IPS-18a (cell line): Measurements from ENCODE around the gene ZNF580.

ENCODE experiments used
- H3K27ac ChIP-seq: one replicate; pipeline ENCODE4 v1.5.1; 2013; ENCODE audit warnings: low read length
- H3K27me3 ChIP-seq: one replicate; pipeline ENCODE4 v1.6.1; 2013; ENCODE audit warnings: mild to moderate bottlenecking, low read length; ENCODE audit not compliant: control insufficient read depth, insufficient read depth
- H3K36me3 ChIP-seq: one replicate; pipeline ENCODE4 v1.6.1; 2013; ENCODE audit warnings: low read depth, low read length; ENCODE audit not compliant: control insufficient read depth
- H3K4me1 ChIP-seq: one replicate; pipeline ENCODE4 v1.6.1; 2013; ENCODE audit warnings: low read depth, low read length; ENCODE audit not compliant: control insufficient read depth
- H3K4me3 ChIP-seq: one replicate; pipeline ENCODE4 v1.5.1; 2013; ENCODE audit warnings: low read length
- H3K9ac ChIP-seq: one replicate; pipeline ENCODE4 v1.6.1; 2013; ENCODE audit warnings: mild to moderate bottlenecking, low read length, moderate library complexity
- H3K9me3 ChIP-seq: one replicate; pipeline ENCODE4 v1.6.1; 2013; ENCODE audit warnings: low read depth, low read length; ENCODE audit not compliant: control insufficient read depth

ZNF580 gene

DNA sequence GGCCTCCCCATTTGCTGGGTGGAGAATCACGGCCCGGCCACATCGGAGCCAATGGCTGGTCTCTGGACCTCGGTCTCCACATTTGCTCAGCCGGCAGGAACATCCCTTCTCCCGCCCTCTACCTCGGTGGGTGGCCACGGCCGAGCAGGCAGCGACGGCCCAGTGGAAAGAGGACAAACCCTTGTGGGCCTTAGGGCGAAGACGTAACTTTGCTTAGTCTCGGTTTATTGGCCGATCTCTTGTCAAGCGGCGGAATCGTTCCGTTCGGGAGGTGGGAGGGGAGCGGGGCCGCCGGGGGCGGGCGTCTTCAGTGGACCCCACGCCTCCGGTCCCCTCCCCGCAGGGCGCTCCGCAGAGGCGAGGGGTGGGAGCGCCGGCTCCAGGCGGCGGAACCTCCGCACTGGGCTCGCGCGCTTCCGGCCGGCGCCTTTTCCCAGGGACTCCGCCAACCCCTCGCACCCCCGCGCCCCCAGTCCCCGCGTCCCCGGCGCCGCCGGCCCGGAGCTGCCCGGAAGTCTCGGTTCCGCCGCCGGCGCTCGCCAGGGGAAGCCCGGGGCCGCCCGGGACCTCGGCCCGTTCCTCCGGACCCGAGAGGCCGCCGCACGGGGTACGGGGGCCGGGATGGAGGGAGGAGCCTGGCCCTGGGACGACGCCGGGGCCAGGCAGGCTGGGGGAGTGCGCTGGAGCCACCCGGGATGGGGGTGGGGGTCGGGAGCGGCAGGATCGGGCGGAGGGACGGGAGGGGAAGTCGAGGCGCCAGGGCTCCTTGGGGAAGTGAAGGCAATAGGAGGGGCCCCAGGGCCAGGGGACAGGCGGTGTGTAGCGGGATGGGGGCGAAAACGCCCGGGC, at the start of gene ZNF580:
TSS of gene ZNF580 (plus strand) at position 426 of the 849 bp plus-strand sequence. CDS start 1,507 bp downstream, outside the sequence.
- peaks cover 7% of the 10 kb centered on the region for H3K4me1 ChIP-seq

GRCh38 chr19:55591555-55591954, 49.2 kb upstream of the ZNF580 start:
- H3K9me3 ChIP-seq: no peaks in the 10 kb centered on the region
- H3K4me3 ChIP-seq: no peak overlapping the region
- H3K9ac ChIP-seq: no peak overlapping the region
- no peak overlapping the region for H3K27ac ChIP-seq
- H3K27me3 ChIP-seq: no peaks in the 10 kb centered on the region
- H3K4me1 ChIP-seq: peaks cover 8% of the 10 kb centered on the region
- H3K36me3 ChIP-seq: peaks cover 23% of the 10 kb centered on the region

More for the DNA sequence above, at the start of gene ZNF580:
- Histone ChIP-seq H3K27me3 (no peaks in the 10 kb centered on the region), H3K36me3 (peaks cover 13% of the 10 kb centered on the region), H3K9ac (peak within 1 kb of the TSS; percentile 92), H3K27ac (peak within 1 kb of the TSS; percentile 57), H3K9me3 (no peaks in the 10 kb centered on the region), H3K4me3 (peak within 1 kb of the TSS; percentile 88)

- Histone ChIP-seq H3K27ac (no peak overlapping the region), H3K9me3 (no peaks in the 10 kb centered on the region), H3K36me3 (peaks cover 23% of the 10 kb centered on the region), H3K4me1 (peaks cover 8% of the 10 kb centered on the region), H3K9ac (no peak overlapping the region), H3K4me3 (no peak overlapping the region), H3K27me3 (no peaks in the 10 kb centered on the region)
These were observed 48.3 kb upstream of the ZNF580 start for GRCh38 chr19:55592391-55593090.

DNA sequence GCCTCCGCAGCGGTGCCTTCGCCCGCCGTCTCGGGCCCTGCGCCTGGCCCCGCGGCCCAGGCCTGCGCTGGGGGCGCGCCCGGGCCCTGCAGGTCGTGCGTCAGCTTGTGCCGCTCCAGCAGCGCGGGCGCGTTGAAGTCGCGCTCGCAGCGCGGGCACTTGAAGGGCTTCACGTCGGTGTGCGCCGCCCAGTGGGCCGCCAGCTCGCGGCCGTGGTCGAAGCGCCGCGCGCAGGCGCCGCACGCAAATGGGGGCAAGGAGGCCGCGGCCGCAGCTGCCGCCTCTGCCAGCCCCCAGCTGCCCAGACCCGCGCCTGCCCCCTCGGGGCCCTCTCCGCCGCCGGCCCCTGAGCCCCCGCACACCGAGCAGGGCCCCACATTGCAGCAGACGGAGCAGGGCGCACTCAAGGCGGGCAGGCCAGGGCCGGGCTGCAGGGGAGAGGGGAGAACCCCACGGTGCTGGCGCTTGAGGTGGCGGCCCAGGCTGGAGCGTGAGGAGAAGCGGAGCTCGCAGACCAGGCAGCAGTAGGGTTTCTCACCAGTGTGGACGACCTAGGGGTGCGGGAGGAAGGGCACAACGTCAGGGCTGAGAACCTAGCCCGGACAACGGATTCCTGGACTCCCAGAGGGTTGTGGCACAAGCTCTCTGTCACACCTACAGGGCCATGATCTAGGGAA, 47.6 kb upstream of the ZNF580 start:
- H3K9ac ChIP-seq: no peak overlapping the region
- H3K27me3 ChIP-seq: no peaks in the 10 kb centered on the region
- H3K36me3 ChIP-seq: peaks cover 23% of the 10 kb centered on the region
- H3K4me3 ChIP-seq: no peak overlapping the region
- H3K27ac ChIP-seq: no peak overlapping the region
- peaks cover 13% of the 10 kb centered on the region for H3K4me1 ChIP-seq
- H3K9me3 ChIP-seq: no peaks in the 10 kb centered on the region

- H3K36me3 ChIP-seq: peaks cover 23% of the 10 kb centered on the region
- H3K9me3 ChIP-seq: no peaks in the 10 kb centered on the region
- no peaks in the 10 kb centered on the region for H3K27me3 ChIP-seq
- H3K4me1 ChIP-seq: peaks cover 12% of the 10 kb centered on the region
- H3K27ac ChIP-seq: no peak overlapping the region
- no peak overlapping the region for H3K4me3 ChIP-seq
- no peak overlapping the region for H3K9ac ChIP-seq
These were observed 45.7 kb upstream of the ZNF580 start for GRCh38 chr19:55594996-55595545.

- Histone ChIP-seq H3K4me3 (no peak overlapping the region), H3K9me3 (no peaks in the 10 kb centered on the region), H3K36me3 (peaks cover 23% of the 10 kb centered on the region), H3K27ac (no peak overlapping the region), H3K27me3 (no peaks in the 10 kb centered on the region), H3K4me1 (peaks cover 9% of the 10 kb centered on the region), H3K9ac (no peak overlapping the region)
These were observed 44.5 kb upstream of the ZNF580 start for GRCh38 chr19:55596304-55596703.

DNA sequence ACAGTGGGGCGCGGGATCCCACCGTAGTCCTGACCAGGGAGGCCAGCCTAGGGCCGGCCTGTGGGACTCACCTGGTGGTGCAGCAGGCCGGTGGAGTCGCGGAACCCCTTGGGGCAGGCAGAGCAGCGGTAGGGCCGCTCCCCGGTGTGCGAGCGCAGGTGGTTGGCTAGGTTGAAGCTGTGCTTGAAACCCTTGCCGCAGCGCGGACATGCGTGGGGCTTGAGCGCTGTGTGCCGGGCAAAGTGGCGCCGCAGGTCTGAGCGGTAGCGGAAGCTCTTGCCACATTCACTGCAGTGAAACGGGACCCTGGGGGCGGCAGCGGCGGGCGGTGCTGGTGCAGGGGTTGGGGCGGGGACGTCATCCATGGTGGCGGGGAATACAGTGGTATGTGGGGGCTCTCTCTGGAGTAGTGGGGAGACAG, 43.3 kb upstream of the ZNF580 start:
- Histone ChIP-seq H3K4me3 (no peak overlapping the region), H3K9me3 (no peaks in the 10 kb centered on the region), H3K9ac (no peak overlapping the region), H3K27me3 (no peaks in the 10 kb centered on the region), H3K27ac (no peak overlapping the region), H3K36me3 (peaks cover 19% of the 10 kb centered on the region), H3K4me1 (peaks cover 9% of the 10 kb centered on the region)

GRCh38 chr19:55598034-55598433, 42.8 kb upstream of the ZNF580 start:
- Histone ChIP-seq H3K27me3 (no peaks in the 10 kb centered on the region), H3K4me3 (peak overlapping the region; percentile 40)

DNA sequence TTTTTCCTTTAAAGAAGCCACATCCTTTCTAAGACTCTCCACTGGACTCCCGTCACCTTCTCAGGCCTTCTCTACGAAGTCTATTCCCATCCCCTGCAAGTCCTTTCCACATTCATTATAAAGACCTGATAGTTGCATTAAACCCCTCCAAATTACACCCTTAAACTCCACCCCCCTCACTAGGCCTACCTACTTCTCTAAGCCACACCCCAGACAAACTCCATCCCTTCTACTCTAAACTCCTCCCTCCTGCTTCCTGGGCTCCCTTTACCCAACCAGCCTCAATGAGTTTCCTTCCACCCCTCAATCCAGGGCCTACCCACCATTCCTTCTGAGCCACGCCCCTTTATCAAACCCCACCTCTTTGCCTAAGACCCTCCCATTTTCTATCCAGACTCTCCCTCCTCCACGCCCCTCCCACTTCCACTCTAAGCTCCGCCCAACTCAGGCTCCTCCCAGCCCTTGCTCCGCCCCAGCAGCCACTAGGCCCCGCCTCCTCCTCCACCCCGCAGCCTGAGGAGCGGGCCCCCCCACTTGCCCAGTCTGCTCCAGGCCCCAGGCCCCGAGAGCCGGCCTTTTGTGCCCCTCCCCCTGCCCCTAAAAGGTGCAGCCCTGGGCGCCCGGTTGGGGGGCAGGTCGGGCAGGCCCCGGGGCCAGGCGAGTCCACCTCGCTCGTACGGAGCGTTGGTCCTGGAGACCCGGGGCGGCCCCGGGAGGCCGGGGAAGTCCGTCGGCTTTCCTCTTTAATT, 41.9 kb upstream of the ZNF580 start:
- H3K4me3 ChIP-seq: peak overlapping the region; percentile 97
- H3K27me3 ChIP-seq: no peaks in the 10 kb centered on the region
- H3K9me3 ChIP-seq: no peaks in the 10 kb centered on the region
- peak overlapping the region; percentile 100 for H3K9ac ChIP-seq
- peaks cover 15% of the 10 kb centered on the region for H3K36me3 ChIP-seq
- H3K27ac ChIP-seq: peak overlapping the region; percentile 78
- peaks cover 9% of the 10 kb centered on the region for H3K4me1 ChIP-seq

More at GRCh38 chr19:55598034-55598433, 42.8 kb upstream of the ZNF580 start:
- Histone ChIP-seq H3K4me1 (peaks cover 9% of the 10 kb centered on the region), H3K9ac (no peak overlapping the region), H3K27ac (no peak overlapping the region), H3K9me3 (no peaks in the 10 kb centered on the region), H3K36me3 (peaks cover 19% of the 10 kb centered on the region)

DNA sequence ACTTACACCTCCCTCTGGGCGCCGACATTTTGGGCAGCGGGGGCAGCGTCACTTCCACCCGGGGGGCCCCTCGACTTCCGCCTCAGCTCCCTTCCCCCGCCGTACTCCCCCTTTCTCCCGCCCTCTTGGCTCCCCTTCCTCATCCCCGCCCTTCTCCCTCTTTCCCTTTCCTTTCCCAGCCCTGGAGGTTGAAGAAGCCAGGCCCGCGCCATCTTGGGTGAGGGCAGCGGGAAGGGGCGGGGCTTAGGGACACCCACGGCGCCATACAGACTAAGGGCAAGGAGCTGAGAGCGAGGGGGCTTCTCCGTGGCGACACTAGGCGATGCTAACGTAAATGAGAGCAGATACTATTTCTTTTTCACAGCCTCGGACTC, 41.3 kb upstream of the ZNF580 start, which contains the start of gene FIZ1:
TSS of gene FIZ1 (minus strand) at position 50 of the 374 bp plus-strand sequence. CDS start 1,652 bp downstream, outside the sequence.
- Histone ChIP-seq H3K4me3 (peak within 1 kb of the TSS; percentile 97), H3K9me3 (no peaks in the 10 kb centered on the region), H3K27ac (peak within 1 kb of the TSS; percentile 100), H3K27me3 (no peaks in the 10 kb centered on the region), H3K4me1 (peaks cover 9% of the 10 kb centered on the region), H3K36me3 (peaks cover 15% of the 10 kb centered on the region), H3K9ac (peak within 1 kb of the TSS; percentile 100)
